ENCODE measurements around the gene TMEM19. TPM values are rescaled to one million over a fixed set of nuclear protein-coding genes. Genes with fewer than 3 reads are reported as not detected.
A peak's percentile ranks its signal among the peaks of the same experiment; 100 is the strongest.

The TMEM19 gene
- total and polyA plus RNA-seq, 2 of the 8 experiments (the other 6 are each of a cell fraction or from before 2014, with no cell fraction given), result 12.6 to 19.1 TPM

GRCh38 chr12:71663561-71664410 is 22.1 kb upstream of the TMEM19 start, which contains the start of the genes THAP2 and ZFC3H1:
Gene THAP2 (plus strand): TSS chr12:71664301. CDS start chr12:71664510, 209 bp downstream.
Gene ZFC3H1 (minus strand): TSS chr12:71663848. CDS start chr12:71663610, 238 bp downstream.
- Histone ChIP-seq H4K5ac (ENCODE audit: insufficient read length, low read depth, low read length) (peak within 1 kb of the TSS; percentile 96), H3K23ac (ENCODE audit: insufficient read length) (no peak within 1 kb of the TSS), H3K79me1 (ENCODE audit: low read depth, low read length) (no peaks in the 10 kb centered on the region), H4K91ac (replicated peaks; ENCODE audit: insufficient read length, low read length) (peak within 1 kb of the TSS; percentile 77), H2BK12ac (ENCODE audit: low read depth, low read length) (peak within 1 kb of the TSS; percentile 100), H3K9me3 (ENCODE audit: insufficient read depth in 2 of 2, low read depth in 1 of 2, low read length in 1 of 2) (no peaks in the 10 kb centered on the region), H2AK5ac (ENCODE audit: low read depth, low read length) (peak within 1 kb of the TSS; percentile 96; the same call in 1 of the 2 replicates), H3K36me3 (ENCODE audit: control insufficient read depth in 2 of 4, insufficient read depth in 4 of 4, low read length in 3 of 4) (peaks cover 4 to 16% (median 9%) of the 10 kb centered on the region in 4 experiments; a peak in 6 of 8 replicates), H3K4me1 (replicated peaks in 1 of 4; ENCODE audit: control insufficient read depth in 3 of 4, insufficient read depth in 4 of 4, low read length in 3 of 4) (no peaks in the 10 kb centered on the region; a peak in 1 of 7 replicates), H3K4me3 (ENCODE audit: extremely low read depth in 1 of 4, insufficient read depth in 2 of 4, low read depth in 3 of 4, low read length in 4 of 4) (peak within 1 kb of the TSS; percentile 84 to 98 (median 94)), H2BK15ac (ENCODE audit: low read length) (peak within 1 kb of the TSS; percentile 93; the same call in 1 of the 2 replicates), H3K14ac (ENCODE audit: insufficient read length) (no peak within 1 kb of the TSS), H3K18ac (ENCODE audit: extremely low read depth, low read length) (peak within 1 kb of the TSS; percentile 99), H3K79me2 (ENCODE audit: control insufficient read depth in 1 of 2, insufficient read depth in 2 of 2, low read length in 2 of 2) (peaks cover 0 to 58% of the 10 kb centered on the region in 2 experiments; a peak in 3 of 4 replicates), H3K27me3 (replicated peaks in 1 of 4; ENCODE audit: control insufficient read depth in 3 of 4, extremely low read depth in 1 of 4, insufficient read depth in 3 of 4, low read length in 3 of 4) (no peaks in the 10 kb centered on the region), H3K23me2 (ENCODE audit: low read depth, low read length) (peaks cover 6% of the 10 kb centered on the region; the same call in 1 of the 2 replicates), H2BK120ac (replicated peaks; ENCODE audit: low read depth, low read length) (peak within 1 kb of the TSS; percentile 8), H3K4ac (replicated peaks; ENCODE audit: insufficient read length, low read depth, low read length) (peak within 1 kb of the TSS; percentile 62), H3K9ac (replicated peaks in 1 of 4; ENCODE audit: extremely low read depth in 1 of 4, low read depth in 3 of 4, low read length in 3 of 4) (peak within 1 kb of the TSS; percentile 94 to 99 (median 98)), H3K56ac (replicated peaks; ENCODE audit: insufficient read length, low read depth, low read length) (peak within 1 kb of the TSS; percentile 96), H2BK20ac (ENCODE audit: low read length) (no peak within 1 kb of the TSS), H3K27ac (ENCODE audit: low read depth, low read length) (peak within 1 kb of the TSS; percentile 98), H2AFZ (ENCODE audit: low read length) (peak within 1 kb of the TSS; percentile 73), H3K4me2 (ENCODE audit: insufficient read depth in 1 of 2, low read depth in 2 of 2, low read length in 2 of 2) (peak within 1 kb of the TSS; percentile 68 to 87), H2BK5ac (ENCODE audit: low read depth, low read length) (peak within 1 kb of the TSS; percentile 100), H4K20me1 (replicated peaks in 1 of 2; ENCODE audit: control insufficient read depth in 1 of 2, insufficient read depth in 2 of 2, low read length in 2 of 2) (peaks cover 4 to 7% of the 10 kb centered on the region in 2 experiments), H4K8ac (ENCODE audit: extremely low read depth, insufficient read depth, low read length) (peak within 1 kb of the TSS; percentile 99)
- peak; percentile 78 for FAIRE-seq
- ChIA-PET POLR2A (ENCODE audit: partially characterized antibody) (interaction anchor here (0.5 to 4.5 kb wide), 29 partner anchors 9 to 422 kb away, joined by 3 to 81 read pairs (median 4); partner anchors contain the start of genes RAB21 and TMEM19), CTCF (ENCODE audit: partially characterized antibody) (interaction anchor here (0.5 to 3.7 kb wide), 9 partner anchors 21 to 314 kb away, joined by 3 to 21 read pairs (median 4); partner anchors contain the start of genes RAB21 and TMEM19)
- peak; percentile 79 to 87 for DNase-seq (ENCODE audit: low read depth in 1 of 2, low spot score in 2 of 2)
- 1% methylated on average over 56 of the region's 57 CpGs; no CpG with 5 or more reads in 1 of the 2 experiments for WGBS, 2 experiments (ENCODE audit: extremely low coverage in 1 of 2, insufficient coverage in 1 of 2, insufficient read length in 1 of 2, insufficient replicate concordance in 2 of 2, low coverage in 1 of 2, low lambda C conversion rate in 2 of 2, missing lambda C conversion rate in 1 of 2)
- no peak for TF ChIP-seq RNF2 (IDR thresholded peaks at IDR 0.05; ENCODE audit: borderline replicate concordance, low read depth, low read length, missing control alignments, poor library complexity, severe bottlenecking)
- TF ChIP-seq, protein P1, sequence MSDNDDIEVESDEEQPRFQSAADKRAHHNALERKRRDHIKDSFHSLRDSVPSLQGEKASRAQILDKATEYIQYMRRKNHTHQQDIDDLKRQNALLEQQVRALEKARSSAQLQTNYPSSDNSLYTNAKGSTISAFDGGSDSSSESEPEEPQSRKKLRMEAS (IDR thresholded peaks at IDR 0.05), result peak; percentile 9; the same call in 1 of the 2 replicates
- peak; percentile 75 for TF ChIP-seq TAF1 (IDR thresholded peaks at IDR 0.05; ENCODE audit: low read depth, low read length)
- TF ChIP-seq NANOG (IDR thresholded peaks at IDR 0.05; ENCODE audit: insufficient read depth, low read depth, low read length, poor library complexity, severe bottlenecking), result no peak
- no peak for TF ChIP-seq SIRT6 (IDR thresholded peaks at IDR 0.05; ENCODE audit: low read length)
- peak; percentile 79 for TF ChIP-seq RBBP5 (IDR thresholded peaks at IDR 0.05; ENCODE audit: borderline replicate concordance, low read depth, low read length)
- TF ChIP-seq EGR1 (IDR thresholded peaks at IDR 0.05; ENCODE audit: borderline replicate concordance, low read depth, low read length), result peak; percentile 80
- no peak for TF ChIP-seq E2F6 (IDR thresholded peaks at IDR 0.05)
- TF ChIP-seq POU5F1 (IDR thresholded peaks at IDR 0.05; ENCODE audit: low read depth, low read length), result no peak

All from H1 (cell line).